HepG2 (cell line): ENCODE measurements around the gene DPCD.

ENCODE experiments used
- BHLHE40 ChIP-seq: IDR thresholded peaks from 2 replicates; pipeline ENCODE4 v1.6.1; 2011; ENCODE audit warnings: low read length, improper control_type of control experiment
- CTCF ChIP-seq: sonication (generic); formaldehyde crosslinking; IDR thresholded peaks from 2 replicates; pipeline ENCODE4 v1.5.0; 2020; ENCODE audit warnings: mild to moderate bottlenecking, missing genetic modification reagents, moderate library complexity
- EZH2 ChIP-seq: conservative IDR thresholded peaks from 2 replicates; pipeline ENCODE4 v1.6.1; 2012; ENCODE audit warnings: mild to moderate bottlenecking, low read depth, low read length, moderate library complexity
- GTF2F1 ChIP-seq: fragments of 150-350 bp; IDR thresholded peaks from 2 replicates; pipeline ENCODE4 v1.6.1; 2014; ENCODE audit warnings: low read length
- IRF9 ChIP-seq: sonication (generic); formaldehyde crosslinking; IDR thresholded peaks from 2 replicates; pipeline ENCODE4 v1.8.0; 2022; ENCODE audit warnings: missing genetic modification reagents, mild to moderate bottlenecking, borderline replicate concordance
- KDM1A ChIP-seq: IDR thresholded peaks from 2 replicates; pipeline ENCODE4 v1.6.1; 2016; ENCODE audit warnings: missing compliant biosample characterization
- MTA3 ChIP-seq: sonication (generic); formaldehyde crosslinking; IDR thresholded peaks from 2 replicates; pipeline ENCODE4 v1.4.0; 2020; ENCODE audit warnings: missing genetic modification reagents
- MXD4 ChIP-seq: IDR thresholded peaks from 2 replicates; pipeline ENCODE4 v1.6.1; 2016; ENCODE audit warnings: mild to moderate bottlenecking, missing biosample characterization, missing genetic modification reagents
- MZF1 ChIP-seq: sonication (generic); formaldehyde crosslinking; IDR thresholded peaks from 2 replicates; pipeline ENCODE4 v1.8.1; 2023; ENCODE audit warnings: mild to moderate bottlenecking, missing genetic modification reagents, borderline replicate concordance
- ZNF143 ChIP-seq: sonication (generic); formaldehyde crosslinking; IDR thresholded peaks from 2 replicates; pipeline ENCODE4 v1.4.0; 2020; ENCODE audit warnings: missing genetic modification reagents
- ZNF24 ChIP-seq: fragments of 450-650 bp; IDR thresholded peaks from 2 replicates; pipeline ENCODE4 v1.6.1; 2017; ENCODE audit warnings: antibody characterized with exemption, mild to moderate bottlenecking

GRCh38 chr10:101565936-101566332, 22.2 kb upstream of the DPCD start:
- no peak for TF ChIP-seq CTCF (CRISPR knock-in tag)
- no peak for TF ChIP-seq MTA3 (CRISPR knock-in tag)
- no peak for TF ChIP-seq EZH2
- no peak for TF ChIP-seq BHLHE40
- no peak for TF ChIP-seq IRF9
- no peak for TF ChIP-seq ZNF143 (CRISPR knock-in tag)
- TF ChIP-seq MZF1 (CRISPR knock-in tag) = no peak
- TF ChIP-seq MXD4 = no peak
- no peak for TF ChIP-seq ZNF24
- no peak for TF ChIP-seq GTF2F1
- TF ChIP-seq KDM1A = no peak
